Cerebellar cortex (tissue), 1 donor: ENCODE results near the gene RNF148.
A peak's percentile ranks its signal among the peaks of the same experiment; 100 is the strongest.
"Not testable (repeated sequence)": the region's sequence is repeated elsewhere in the genome, so short reads cannot be mapped to it uniquely, and the experiment has no call there.

ENCODE experiments used
- DNase-seq: peaks from one replicate; pipeline ENCODE4 v3.0.0-alpha.2; 2015; ENCODE audit warnings: low spot score

The RNF148 gene

DNA sequence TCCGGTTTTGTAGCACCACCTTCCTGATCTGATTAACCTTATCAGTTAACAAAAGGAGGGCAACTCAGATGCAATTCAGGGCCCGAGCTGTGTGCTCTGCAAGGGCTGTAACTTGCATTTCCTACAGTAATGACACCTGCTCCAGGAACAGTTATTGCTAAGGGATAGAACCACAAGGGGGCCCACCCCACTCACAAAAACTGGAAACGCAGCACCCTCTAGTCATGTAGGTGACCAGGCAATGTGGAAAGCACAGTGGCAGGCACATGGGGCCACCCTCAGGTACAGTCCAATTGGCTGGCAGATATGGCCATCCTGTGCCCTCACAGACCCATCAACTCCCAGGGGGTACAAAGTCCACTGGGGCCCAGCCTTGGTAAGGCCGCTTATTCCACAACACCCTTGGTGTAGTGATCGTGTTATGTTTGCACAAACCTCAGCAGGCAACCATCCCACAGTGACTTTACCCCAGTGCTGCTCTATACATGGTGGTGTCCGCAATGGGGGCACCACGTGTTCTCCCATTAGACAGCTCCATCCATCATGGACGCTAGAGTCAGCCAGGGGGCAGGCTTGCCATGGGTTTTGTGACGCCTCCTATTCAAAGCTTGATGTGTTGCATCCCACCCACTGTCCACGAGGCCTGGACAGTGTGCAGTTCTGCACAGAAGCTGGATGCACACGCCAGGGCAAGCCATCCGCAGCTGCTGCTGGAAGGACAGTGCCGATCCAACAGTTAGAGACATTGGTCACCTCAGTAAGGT lies 13.2 kb downstream of the RNF148 start:
- no peak for DNase-seq

DNA sequence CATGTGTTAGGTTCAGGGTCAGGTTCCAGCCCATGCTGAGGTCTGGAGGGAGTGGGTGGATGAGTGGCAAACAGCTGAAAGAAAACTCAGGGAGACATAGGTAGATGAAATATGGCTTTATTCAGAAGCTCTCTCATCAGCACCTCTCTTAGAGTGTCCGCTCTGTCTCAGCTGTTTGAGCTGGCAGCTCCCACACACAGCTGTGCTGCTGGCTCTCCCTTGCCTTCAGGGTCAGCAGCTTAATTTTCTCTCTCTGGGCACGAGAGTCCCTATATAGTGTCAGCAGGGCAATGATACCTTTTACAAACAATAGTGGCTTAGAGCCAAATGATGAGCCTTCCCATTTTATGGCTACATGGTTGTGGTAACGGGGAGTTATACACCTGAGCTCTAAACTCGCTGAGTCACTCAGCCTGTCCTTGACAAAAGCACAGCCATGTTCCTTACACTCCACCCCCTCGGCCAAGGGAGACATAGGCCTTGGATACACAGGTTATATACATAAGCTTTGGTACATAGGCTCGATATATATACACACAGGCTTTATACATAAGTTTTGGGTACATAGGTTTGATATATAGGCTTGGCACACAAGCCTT lies 14.2 kb downstream of the RNF148 start:
- DNase-seq: no peak

DNA sequence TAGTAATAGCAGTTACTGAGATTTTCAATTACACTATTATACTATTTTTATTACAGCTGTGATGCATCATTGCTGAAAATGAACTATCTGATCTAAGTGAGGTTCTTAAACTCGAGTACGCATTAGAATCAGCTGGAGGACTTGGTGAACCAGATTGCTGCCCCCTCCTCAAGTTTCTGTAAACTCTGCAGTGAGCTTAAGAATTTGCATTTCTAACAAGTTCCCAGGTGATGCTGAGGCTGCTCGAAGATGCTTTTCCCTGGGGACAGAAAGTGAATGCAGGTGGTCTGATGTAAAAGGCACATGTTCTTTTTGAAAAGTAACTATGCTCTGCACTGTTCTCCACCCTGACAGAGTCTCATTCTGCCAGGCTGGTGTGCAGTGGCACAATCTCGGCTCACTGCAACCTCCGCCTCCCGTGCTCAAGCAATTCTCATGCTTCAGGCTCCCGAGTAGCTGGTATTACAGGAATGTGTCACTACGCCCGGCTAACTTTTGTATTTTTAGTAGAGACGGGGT lies 16.3 kb downstream of the RNF148 start:
- no peak for DNase-seq

DNA sequence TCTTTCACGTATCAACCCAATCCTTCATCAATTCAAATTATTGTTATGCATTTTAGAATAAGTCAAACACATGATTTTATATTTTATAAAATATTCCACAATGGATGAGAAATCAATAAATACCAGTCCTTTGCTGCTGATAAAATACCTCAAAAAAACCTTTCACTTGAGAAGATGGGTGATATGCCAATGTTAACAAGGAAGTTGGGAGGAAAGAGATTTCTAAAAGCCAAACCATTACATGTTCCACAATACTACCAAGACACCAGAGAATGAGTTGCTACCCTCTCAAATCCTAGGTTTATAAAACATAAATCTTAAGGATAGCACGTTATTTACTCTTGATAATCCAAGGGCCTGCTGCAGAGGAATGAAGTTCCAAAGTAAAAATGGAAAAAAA lies 18.2 kb downstream of the RNF148 start:
- no peak for DNase-seq

DNA sequence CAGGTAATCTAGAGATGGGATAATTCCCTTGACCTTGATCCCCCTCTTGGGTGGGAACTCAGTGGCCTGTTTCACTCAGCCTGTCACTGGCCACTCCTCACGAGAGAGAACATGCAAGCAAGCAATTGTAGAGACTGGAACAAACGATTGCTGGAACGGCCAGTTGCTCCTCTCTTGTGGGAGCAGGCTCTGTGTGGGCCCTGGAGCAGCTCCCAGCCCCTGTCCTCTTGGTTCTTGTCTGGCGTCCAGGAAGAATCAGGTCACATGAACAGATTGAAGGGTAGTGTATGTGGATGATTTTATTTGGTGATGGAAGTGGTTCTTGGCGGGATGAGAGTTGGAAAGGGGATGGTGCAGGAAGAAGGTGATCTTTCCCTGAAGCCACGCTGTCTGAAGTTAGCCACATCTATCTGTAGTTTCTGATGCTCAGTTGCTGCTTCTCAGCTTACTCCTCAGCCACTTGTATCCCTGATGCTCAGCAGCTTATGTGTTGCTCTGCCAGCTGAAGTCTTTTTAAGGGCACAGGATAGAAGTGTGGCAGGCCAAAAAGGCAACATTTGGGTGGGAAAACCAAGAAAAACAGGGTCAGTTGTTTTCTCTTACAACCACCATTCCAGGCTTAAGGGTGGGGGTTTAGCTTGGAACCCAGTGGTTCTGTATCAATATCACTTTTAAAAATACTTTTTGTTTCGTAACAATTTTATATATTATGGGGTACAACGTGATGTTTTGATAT lies 19.7 kb downstream of the RNF148 start:
- peak; percentile 93 for DNase-seq

DNA sequence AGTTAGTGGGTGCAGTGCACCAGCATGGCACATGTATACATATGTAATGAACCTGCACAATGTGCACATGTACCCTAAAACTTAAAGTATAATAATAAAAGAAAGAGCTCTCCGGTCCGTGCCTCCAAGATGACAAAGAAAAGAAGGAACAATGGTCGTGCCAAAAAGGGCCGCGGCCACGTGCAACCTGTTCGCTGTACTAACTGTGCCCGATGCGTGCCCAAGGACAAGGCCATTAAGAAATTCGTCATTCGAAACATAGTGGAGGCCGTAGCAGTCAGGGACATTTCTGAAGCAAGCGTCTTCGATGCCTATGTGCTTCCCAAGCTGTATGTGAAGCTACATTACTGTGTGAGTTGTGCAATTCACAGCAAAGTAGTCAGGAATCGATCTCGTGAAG lies 21.5 kb downstream of the RNF148 start:
- not testable (repeated sequence) for DNase-seq

DNA sequence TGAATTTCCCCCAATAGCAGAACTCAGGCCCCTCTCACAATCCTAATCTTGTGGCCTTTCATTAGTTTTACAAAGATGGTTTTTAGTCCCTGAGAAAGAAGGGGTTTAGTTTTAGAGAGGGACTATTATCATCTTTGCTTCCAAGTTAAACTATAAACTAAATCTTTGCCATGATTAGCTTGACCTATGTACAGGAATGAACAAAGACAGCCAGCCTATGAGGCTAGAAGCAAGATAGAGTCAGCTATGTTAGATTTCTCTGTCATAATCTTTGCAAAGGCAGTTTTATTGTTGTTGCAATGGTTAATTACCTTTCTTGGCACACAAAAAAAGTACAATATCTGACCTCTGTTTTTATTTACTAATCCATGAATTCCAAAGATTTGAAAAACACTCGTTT lies 22.9 kb downstream of the RNF148 start:
- DNase-seq: no peak

DNA sequence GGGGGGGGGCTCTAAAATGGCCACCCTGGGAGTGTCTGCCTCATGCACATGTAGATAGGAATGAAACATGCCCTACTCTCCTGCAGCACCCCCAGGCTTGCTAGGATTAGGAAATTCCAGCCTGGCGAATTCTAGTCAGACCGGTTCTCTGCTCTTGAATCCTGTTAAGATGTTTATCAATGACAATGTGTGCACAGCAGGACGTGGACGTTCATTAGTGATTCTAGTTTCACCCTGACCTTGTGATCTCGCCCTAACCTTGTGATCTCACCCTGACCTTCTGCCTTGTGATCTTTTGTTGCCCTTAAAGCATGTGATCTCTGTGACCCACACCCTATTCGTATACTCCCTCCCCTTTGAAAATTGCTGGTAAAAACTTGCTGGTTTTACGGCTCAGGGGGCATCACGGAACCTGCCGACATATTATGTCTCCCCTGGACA lies 23.4 kb downstream of the RNF148 start:
- DNase-seq: not testable (repeated sequence)

DNA sequence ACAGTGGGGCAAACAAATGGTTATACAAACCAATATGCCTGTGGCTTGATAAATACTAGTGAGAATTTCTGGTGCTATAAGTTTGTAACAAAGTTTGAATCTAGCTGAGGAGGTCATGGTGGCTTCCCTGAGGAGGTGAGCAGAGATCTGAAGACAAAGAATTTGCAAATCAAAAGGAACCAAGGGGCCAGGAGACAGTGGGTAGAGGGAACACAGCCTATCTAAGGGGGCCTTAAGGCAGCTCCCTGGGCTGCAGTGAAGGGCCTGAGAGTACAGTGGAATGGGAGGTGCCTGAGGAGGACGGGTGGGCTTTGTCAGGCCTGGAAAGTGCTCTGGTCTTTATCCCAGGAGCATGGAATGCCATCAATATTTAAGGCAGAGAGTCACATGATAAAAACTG lies 25.6 kb downstream of the RNF148 start:
- no peak for DNase-seq

DNA sequence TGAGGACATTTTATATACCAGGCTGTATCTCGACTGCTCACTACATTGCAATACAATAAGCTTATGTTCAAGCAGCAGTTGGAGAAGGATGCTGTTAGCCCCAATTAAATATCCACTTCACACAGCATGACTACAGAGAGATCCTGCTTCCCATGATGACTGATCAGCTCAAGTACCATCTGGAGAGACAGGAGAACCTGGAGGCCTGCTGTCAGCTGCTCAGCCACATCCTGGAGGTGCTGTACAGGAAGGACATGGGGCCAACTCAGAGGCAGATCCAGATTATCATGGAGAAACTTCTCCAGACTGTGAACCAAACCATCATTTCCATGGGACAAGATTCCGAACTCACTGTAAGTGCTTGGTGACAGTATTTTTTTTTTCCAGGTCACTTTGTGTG lies 26.3 kb downstream of the RNF148 start:
- DNase-seq: peak; percentile 86

DNA sequence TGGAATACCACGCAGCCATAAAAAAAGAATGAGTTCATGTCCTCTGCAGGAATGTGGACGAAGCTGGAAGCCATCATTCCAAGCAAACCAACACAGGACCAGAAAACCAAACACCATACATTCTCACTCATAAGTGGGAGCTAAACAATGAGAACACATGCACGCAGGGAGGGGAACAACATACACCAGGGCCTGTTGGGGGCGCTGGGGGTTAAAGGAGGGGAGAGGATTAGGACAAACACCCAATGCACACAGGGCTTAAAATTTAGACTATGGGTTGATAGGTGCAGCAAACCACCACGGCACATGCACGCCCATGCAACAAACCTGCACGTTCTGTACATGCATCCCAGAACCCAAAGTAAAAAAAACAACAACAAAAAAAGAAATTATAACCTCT lies 27.1 kb downstream of the RNF148 start:
- DNase-seq: no peak

DNA sequence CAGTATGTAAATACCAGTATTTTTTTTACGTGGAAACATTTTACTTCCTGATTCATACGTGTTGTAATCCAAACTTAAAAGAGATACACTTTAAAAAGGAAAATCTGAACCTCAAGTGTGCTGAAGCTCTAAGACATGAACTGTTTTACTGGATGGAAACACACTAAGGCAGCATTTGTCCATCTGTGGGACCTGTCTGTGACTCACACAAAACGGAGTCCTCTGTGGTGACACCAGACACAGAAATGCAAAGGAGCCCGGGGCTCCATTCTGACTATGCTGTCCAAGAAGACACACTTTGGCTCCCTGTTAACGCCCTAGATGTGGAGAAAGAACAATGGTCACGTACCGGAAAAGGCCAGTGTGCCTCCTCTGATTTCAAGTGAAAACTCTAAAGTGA lies 27.7 kb downstream of the RNF148 start:
- DNase-seq: no peak

DNA sequence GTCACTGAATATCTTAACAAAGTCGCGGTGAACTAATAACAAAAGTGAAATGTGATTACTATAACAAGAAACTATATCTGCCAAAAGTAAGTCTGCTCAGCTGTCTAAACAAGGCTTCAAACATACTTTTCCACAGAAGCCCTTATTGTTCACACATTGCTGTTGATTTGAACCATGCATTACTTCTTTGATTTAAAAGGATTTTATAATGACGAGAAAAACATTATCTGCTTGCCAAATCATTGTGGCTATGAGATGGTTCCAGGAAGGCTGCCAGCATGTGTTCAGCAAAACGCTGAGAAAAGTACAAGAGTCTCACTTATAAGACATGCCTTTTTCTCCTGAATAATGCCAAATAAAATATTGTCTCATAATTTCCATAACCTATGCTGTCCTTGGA lies 28.2 kb downstream of the RNF148 start:
- peak; percentile 67 for DNase-seq

DNA sequence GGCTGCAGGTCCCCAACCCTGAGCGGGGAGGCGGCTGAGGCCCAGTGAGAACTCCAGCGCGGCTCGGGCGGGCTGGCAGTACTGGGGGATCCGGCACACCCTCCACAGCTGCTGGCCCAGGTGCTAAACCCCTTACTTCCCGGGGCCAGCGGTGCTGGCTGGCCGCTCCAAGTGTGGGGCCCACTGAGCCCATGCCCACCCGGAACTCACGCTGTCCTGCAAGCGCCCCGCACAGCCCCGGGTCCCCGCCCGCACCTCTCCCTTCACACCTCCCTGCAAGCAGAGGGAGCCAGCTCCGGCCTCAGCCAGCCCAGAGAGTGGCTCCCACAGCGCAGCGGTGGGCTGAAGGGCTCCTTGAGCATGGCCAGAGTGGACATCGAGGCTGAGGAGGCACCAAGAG lies 28.8 kb downstream of the RNF148 start:
- no peak for DNase-seq

DNA sequence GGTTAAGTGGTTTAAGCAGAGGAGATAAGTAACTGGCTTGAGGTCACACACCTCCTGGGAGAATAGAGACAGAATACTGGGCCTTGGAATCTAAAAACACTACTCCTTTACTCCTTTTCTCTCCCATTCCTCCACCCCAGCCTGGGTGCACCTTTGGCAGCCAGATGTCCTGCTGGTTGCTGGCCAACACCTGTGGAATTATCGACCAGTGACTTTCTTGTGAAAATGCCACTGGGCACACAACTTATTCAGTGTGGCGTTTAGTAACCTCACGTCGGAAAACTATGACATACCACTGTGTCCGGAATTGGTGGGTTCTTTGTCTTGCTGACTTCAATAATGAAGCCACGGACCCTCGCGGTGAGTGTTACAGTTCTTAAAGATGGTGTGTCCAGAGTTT lies 30.2 kb downstream of the RNF148 start:
- no peak for DNase-seq

DNA sequence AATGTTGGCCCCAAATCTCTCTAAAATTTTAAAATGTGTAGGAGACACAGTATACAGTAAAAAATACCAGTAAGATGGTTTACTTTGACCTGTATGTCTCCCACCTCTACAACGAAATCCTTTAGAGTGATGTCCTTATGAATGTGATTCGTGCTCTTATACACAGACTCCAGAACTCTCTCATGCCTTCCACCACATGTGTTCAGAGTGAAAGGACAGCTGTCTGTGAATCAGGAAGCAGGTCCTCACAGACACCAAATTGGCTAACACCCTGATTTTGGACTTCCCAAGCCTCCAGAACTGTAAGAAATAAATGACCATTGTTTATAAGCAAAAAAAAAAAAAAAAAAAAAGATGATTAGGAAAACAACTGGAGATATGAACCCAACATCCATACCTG lies 39.0 kb downstream of the RNF148 start:
- no peak for DNase-seq

DNA sequence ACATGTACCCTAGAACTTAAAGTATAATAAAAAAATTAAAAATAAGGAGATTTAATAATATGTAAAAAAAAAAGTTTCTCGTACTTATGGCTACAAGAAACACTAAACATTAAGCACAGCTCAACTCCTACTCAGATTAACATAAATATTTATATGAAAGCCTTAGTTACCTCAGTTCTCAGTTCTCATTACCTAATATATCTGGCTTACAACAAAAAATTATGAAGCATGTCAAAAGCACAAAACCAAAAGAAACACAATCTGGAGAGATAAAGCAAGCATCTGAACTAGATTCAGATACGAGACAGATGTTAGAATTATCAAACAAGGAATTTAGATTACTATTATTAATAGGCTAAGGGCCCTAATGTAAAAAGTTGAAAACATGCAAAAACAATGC lies 43.9 kb downstream of the RNF148 start:
- DNase-seq: no peak

DNA sequence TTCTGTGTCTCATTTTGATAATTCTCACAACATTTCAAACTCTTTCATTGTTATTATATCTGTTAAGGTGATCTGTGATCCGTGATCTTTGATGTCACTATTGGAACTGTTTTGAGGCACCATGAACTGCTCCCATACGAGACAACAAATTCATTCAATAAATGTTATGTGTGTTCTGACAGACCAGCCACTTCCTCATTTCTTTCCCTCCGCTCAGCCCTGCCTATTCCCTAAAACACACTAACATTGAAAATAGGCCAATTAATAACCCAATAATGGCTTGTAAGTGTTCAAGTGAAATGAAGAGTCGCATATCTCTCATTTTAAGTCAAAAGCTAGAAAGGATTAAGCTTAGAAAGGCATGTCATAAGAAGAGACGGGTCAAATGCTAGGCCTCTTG lies 49.0 kb downstream of the RNF148 start:
- no peak for DNase-seq

DNA sequence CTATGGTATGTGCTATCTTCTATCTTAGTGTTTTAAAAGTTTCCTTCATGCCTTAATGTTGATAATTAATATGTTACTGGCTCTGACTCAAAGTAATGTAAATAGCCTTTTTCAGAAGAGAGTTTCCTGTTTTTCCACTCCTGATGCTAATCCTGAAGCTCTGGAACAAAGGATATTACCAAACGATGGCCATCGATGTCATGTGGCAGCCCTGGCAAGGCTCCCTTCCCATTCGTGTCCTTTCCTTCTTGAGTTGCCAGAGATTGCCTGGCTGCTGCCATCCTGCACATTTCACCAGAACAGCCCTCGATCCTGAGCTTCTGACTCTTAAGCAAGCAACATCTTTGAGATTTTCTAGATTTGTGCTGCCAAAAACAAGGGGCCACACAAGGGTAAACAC lies 49.8 kb downstream of the RNF148 start:
- peak; percentile 74 for DNase-seq
